ENCODE results near the gene EDIL3. TPM values are rescaled to one million over a fixed set of nuclear protein-coding genes. Genes with fewer than 3 reads are reported as not detected.

EDIL3 gene, protein sequence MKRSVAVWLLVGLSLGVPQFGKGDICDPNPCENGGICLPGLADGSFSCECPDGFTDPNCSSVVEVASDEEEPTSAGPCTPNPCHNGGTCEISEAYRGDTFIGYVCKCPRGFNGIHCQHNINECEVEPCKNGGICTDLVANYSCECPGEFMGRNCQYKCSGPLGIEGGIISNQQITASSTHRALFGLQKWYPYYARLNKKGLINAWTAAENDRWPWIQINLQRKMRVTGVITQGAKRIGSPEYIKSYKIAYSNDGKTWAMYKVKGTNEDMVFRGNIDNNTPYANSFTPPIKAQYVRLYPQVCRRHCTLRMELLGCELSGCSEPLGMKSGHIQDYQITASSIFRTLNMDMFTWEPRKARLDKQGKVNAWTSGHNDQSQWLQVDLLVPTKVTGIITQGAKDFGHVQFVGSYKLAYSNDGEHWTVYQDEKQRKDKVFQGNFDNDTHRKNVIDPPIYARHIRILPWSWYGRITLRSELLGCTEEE
- total RNA-seq: 10 to 100 TPM in 3 of 4 donors, 1 to 10 TPM in 1; 9.4 to 21.5 (median 17.5) TPM

DNA sequence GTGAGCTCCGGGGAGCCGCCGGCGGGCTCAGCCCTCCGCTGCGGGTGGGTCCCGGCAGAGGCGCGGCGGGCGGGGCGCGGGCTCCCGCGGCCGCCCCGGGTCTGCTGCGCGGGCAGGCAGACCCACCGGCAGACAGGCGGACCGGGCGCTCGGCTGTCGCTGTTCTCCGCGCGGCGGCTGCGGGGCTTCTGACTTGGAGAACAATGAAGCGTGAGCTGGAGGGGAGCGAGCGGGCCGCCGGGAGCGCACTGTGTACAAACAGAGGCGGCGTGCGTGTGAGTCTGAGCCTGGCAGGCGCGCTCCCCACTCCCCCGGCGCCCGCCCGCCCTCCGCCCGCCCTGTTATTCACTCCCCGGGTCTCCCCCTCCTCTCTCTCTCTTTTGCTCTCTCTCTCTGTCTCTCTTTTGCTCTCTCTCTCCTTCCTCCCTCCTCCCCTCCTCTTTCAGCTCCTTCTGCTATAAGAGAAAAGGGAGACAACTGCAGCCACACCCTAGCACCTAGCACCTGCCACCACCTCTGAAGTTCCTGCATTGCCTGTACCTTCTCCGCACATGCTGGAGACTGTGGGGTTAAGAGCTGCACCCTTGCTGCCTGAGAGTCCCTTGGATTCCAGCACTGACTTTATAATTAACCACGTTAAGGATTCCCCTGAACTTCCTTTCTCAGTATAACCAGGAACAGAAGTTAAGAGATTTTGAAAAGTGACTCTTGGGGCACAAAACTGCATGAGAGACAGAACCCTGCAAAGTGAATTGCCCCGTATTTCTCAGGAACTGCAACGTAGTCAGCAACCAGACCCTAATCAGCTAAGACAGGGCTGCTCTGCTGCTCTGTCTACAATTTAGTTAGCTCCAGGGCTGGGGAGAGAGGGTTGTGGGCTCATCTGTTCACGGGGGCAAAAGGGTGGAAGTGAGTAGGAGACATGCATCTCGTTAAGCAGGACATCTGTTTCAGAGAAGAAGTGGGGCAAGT lies at the start of gene EDIL3:
Gene EDIL3, minus strand, starts transcription at position 277 of the 972 bp plus-strand sequence. CDS start 506 bp downstream, outside the sequence.
- Histone ChIP-seq H3K36me3 (no peaks in the 10 kb centered on the region), H3K9me3 (no peaks in the 10 kb centered on the region), H3K27ac (peak within 1 kb of the TSS; percentile 51), H3K4me3 (peak within 1 kb of the TSS; percentile 67), H3K4me1 (peaks cover 37% of the 10 kb centered on the region), H3K27me3 (peaks cover 31% of the 10 kb centered on the region)
- DNase-seq (ENCODE audit: low spot score in 2 of 2): no peak
- under 1% methylated on average over 41 of the region's 54 CpGs for WGBS
- TF ChIP-seq POLR2AphosphoS5 (IDR thresholded peaks at IDR 0.05) (no peak), POLR2A (IDR thresholded peaks at IDR 0.05) (no peak), EP300 (IDR thresholded peaks at IDR 0.05) (no peak)
- TF ChIP-seq, protein P1, sequence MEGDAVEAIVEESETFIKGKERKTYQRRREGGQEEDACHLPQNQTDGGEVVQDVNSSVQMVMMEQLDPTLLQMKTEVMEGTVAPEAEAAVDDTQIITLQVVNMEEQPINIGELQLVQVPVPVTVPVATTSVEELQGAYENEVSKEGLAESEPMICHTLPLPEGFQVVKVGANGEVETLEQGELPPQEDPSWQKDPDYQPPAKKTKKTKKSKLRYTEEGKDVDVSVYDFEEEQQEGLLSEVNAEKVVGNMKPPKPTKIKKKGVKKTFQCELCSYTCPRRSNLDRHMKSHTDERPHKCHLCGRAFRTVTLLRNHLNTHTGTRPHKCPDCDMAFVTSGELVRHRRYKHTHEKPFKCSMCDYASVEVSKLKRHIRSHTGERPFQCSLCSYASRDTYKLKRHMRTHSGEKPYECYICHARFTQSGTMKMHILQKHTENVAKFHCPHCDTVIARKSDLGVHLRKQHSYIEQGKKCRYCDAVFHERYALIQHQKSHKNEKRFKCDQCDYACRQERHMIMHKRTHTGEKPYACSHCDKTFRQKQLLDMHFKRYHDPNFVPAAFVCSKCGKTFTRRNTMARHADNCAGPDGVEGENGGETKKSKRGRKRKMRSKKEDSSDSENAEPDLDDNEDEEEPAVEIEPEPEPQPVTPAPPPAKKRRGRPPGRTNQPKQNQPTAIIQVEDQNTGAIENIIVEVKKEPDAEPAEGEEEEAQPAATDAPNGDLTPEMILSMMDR (IDR thresholded peaks at IDR 0.05): no peak

DNA sequence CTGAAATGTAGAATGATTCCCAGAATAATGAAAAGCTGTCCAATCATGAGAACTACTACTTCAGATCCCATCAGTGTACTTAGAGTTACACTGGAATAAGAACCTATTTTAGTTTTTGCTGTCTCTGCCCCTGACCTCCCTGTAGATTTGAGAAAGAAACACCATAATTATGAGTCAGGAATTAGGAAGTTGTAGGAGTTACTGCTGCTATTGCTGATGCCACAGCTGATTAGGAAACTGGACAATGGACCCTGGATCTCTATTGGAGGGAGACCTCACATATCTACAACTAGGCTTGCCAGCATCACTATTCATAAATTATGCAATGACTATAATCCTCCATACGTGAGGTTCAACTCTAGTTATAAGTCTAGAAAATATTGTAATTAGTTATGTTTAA lies 48.8 kb upstream of the EDIL3 start:
- no peaks in the 10 kb centered on the region for H3K9me3 ChIP-seq
- 71% methylated on average over 1 of the region's 1 CpG for WGBS
- peaks cover 16% of the 10 kb centered on the region for H3K4me1 ChIP-seq
- DNase-seq (ENCODE audit: low spot score in 2 of 2): no peak
- no peak overlapping the region for H3K27ac ChIP-seq
- TF ChIP-seq POLR2A (IDR thresholded peaks at IDR 0.05) (no peak), POLR2AphosphoS5 (IDR thresholded peaks at IDR 0.05) (no peak), EP300 (IDR thresholded peaks at IDR 0.05) (no peak)
- TF ChIP-seq, protein P1 (IDR thresholded peaks at IDR 0.05): no peak
- H3K4me3 ChIP-seq: no peak overlapping the region
- no peaks in the 10 kb centered on the region for H3K27me3 ChIP-seq
- no peaks in the 10 kb centered on the region for H3K36me3 ChIP-seq

DNA sequence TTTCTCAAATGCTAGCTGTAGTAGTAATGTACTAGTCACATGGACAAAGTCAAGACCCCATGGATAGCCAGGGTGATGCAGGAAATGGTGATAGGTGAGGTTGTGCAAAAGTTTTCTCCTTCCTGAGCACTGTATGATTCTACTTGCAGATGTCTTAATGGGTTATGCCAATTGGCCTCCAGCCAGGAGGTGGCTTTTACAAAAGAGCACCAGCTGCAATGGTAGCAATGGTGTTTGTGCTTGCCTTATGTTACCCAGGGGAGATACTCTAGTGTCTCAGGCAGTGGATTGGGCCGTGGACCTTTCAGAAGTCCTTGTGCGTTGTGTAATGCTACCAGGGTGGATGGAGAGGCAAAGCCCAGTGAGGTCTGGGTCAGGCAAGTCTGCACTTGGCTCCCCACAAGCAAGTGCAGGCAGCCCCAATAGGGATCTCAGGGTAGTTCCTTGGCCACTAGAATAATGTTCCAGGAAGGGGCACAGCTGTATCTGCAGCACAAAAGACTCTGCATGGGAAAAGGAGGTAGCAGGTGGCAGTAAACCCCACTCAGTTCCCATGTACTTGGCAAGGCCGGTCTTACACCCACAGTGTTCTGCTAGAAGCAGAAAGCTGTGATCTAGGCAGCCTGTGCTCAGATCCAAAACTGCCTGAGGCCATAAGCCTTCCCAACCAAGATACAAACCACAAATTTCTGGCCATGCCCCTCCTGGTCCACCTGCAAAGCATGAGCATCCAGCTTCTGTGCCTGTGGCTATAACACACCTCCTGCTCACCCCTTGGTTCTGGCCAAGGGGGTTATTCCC lies 46.4 kb upstream of the EDIL3 start:
- peaks cover 15% of the 10 kb centered on the region for H3K4me1 ChIP-seq
- no peak overlapping the region for H3K27ac ChIP-seq
- no peak overlapping the region for H3K4me3 ChIP-seq
- H3K9me3 ChIP-seq: no peaks in the 10 kb centered on the region
- WGBS: 64% methylated on average over 2 of the region's 3 CpGs
- H3K27me3 ChIP-seq: no peaks in the 10 kb centered on the region
- TF ChIP-seq, protein P1 (IDR thresholded peaks at IDR 0.05): no peak
- TF ChIP-seq EP300 (IDR thresholded peaks at IDR 0.05) (no peak), POLR2A (IDR thresholded peaks at IDR 0.05) (no peak), POLR2AphosphoS5 (IDR thresholded peaks at IDR 0.05) (no peak)
- no peaks in the 10 kb centered on the region for H3K36me3 ChIP-seq
- DNase-seq (ENCODE audit: low spot score in 2 of 2): no peak

DNA sequence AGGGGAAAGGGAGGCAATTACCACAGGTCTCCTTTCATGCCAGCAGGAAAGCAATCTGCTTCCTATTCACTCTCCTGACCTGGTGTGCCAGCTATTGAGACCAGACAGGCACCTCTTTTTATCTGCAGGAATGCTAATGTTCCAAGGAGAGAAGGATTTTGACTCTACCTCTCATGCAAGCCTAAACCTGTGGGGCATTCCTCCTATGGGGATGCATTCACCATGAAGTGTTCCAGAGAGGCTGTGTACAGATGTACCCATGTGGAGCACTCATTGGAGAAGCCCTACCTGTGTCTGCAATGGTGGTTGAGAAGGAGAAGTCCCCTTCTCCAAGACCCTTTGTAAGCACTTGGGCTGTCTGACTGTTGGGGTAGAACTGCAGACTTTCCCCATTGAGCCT lies 45.4 kb upstream of the EDIL3 start:
- no peak for TF ChIP-seq EP300 (IDR thresholded peaks at IDR 0.05)
- TF ChIP-seq POLR2A (IDR thresholded peaks at IDR 0.05): no peak
- no peak for TF ChIP-seq POLR2AphosphoS5 (IDR thresholded peaks at IDR 0.05)
- TF ChIP-seq, protein P1 (IDR thresholded peaks at IDR 0.05): no peak
- no peaks in the 10 kb centered on the region for H3K36me3 ChIP-seq
- H3K27ac ChIP-seq: no peak overlapping the region
- H3K27me3 ChIP-seq: no peaks in the 10 kb centered on the region
- peaks cover 13% of the 10 kb centered on the region for H3K4me1 ChIP-seq
- DNase-seq (ENCODE audit: low spot score in 2 of 2): no peak
- no peaks in the 10 kb centered on the region for H3K9me3 ChIP-seq
- no peak overlapping the region for H3K4me3 ChIP-seq

Data from suprapubic skin (tissue), 4 donors.